SK-N-SH (cell line): ENCODE results near the gene FOXE3. TPM values are rescaled to one million over a fixed set of nuclear protein-coding genes. Genes with fewer than 3 reads are reported as not detected.

Source experiments
- CTCF ChIA-PET: fragments of 300-600, 350-600 bp; formaldehyde crosslinking; extraction: SDS; loops from one replicate; lab custom pipeline; 2021; lab: Yijun Ruan, JAX
- POLR2A ChIA-PET: fragments of 350-600 bp; sonication (Branson Sonifier 250); formaldehyde crosslinking; extraction: SDS; loops from one replicate; lab custom pipeline; 2020; ENCODE audit warnings: antibody characterized with exemption, inconsistent platforms; lab: Yijun Ruan, JAX
- DNase-seq: peaks from one replicate; pipeline ENCODE4 v3.0.0; 2012
- H2AFZ ChIP-seq: fragments of 200-600 bp; sonication (generic); 2 replicates; pipeline ENCODE4 v1.8.1; 2016; ENCODE audit warnings: antibody characterized with exemption, mild to moderate bottlenecking, low read depth
- H3F3A ChIP-seq: fragments of 200-600 bp; sonication (generic); replicated peaks from 2 replicates; pipeline ENCODE3; 2016; ENCODE audit warnings: antibody characterized with exemption, mild to moderate bottlenecking; ENCODE audit not compliant: insufficient read depth
- H3K27ac ChIP-seq, 2 experiments: fragments of 200-500 bp in 1 of 2; fragments of 200-600 bp in 1 of 2; sonication (Bioruptor generic) in 1 of 2; sonication (generic), shearing (Covaris generic) in 1 of 2; 2 replicates each; pipeline versions ENCODE4 v1.5.1 to v1.6.1; 2014 to 2016; ENCODE audit warnings: low read depth in 2 of 2, inconsistent platforms in 1 of 2, low read length in 1 of 2, mild to moderate bottlenecking in 1 of 2, mixed read lengths in 1 of 2
- H3K27me3 ChIP-seq: fragments of 200-600 bp; sonication (generic), shearing (Covaris generic); 2 replicates; pipeline ENCODE4 v1.6.1; 2016; ENCODE audit warnings: mixed run types; ENCODE audit not compliant: insufficient read depth
- H3K36me3 ChIP-seq, 2 experiments: fragments of 200-500 bp in 1 of 2; fragments of 200-600 bp in 1 of 2; sonication (Bioruptor generic) in 1 of 2; sonication (generic) in 1 of 2; replicated peaks in 1 of 2; 2 replicates each; pipeline versions ENCODE3 to v1.5.1; 2014 to 2016; ENCODE audit warnings: low read length in 1 of 2, mild to moderate bottlenecking in 1 of 2; ENCODE audit not compliant: insufficient read depth in 2 of 2, control insufficient read depth in 1 of 2
- H3K4me1 ChIP-seq, 2 experiments: fragments of 200-500 bp in 1 of 2; fragments of 200-600 bp in 1 of 2; sonication (Bioruptor generic) in 1 of 2; sonication (generic), shearing (Covaris generic) in 1 of 2; 2 replicates each; pipeline versions ENCODE4 v1.5.1 to v1.6.1; 2014 to 2016; ENCODE audit warnings: low read depth in 1 of 2, low read length in 1 of 2, mixed run types in 1 of 2; ENCODE audit not compliant: insufficient read depth in 2 of 2, control insufficient read depth in 1 of 2
- H3K4me2 ChIP-seq: fragments of 200-600 bp; sonication (generic), shearing (Covaris generic); 2 replicates; pipeline ENCODE4 v1.6.1; 2017; ENCODE audit warnings: mixed run types
- H3K4me3 ChIP-seq, 2 experiments: fragments of 200-500 bp in 1 of 2; fragments of 200-600 bp in 1 of 2; sonication (Bioruptor generic) in 1 of 2; sonication (generic), shearing (Covaris generic) in 1 of 2; 2 replicates each; pipeline versions ENCODE4 v1.5.1 to v1.8.1; 2014 to 2016; ENCODE audit warnings: low read depth in 2 of 2, inconsistent platforms in 1 of 2, low read length in 1 of 2, mild to moderate bottlenecking in 1 of 2, mixed read lengths in 1 of 2, moderate library complexity in 1 of 2
- H3K79me2 ChIP-seq: fragments of 200-600 bp; sonication (generic); 2 replicates; pipeline ENCODE4 v1.8.1; 2017; ENCODE audit warnings: mild to moderate bottlenecking; ENCODE audit not compliant: insufficient read depth
- H3K9ac ChIP-seq: fragments of 200-600 bp; sonication (generic); 2 replicates; pipeline ENCODE4 v1.6.1; 2017; ENCODE audit warnings: mixed run types
- H3K9me2 ChIP-seq: fragments of 200-600 bp; sonication (generic); 2 replicates; pipeline ENCODE4 v1.6.1; 2017; ENCODE audit warnings: mixed run types
- H3K9me3 ChIP-seq: fragments of 200-600 bp; sonication (generic); 2 replicates; pipeline ENCODE4 v1.6.1; 2017; ENCODE audit warnings: mixed run types, mild to moderate bottlenecking, moderate library complexity
- H4K20me1 ChIP-seq: fragments of 200-600 bp; sonication (generic); 2 replicates; pipeline ENCODE4 v1.6.1; 2017; ENCODE audit warnings: mild to moderate bottlenecking, mixed run types; ENCODE audit not compliant: insufficient read depth
- CHD2 ChIP-seq: fragments of 150-350 bp; IDR thresholded peaks from 2 replicates; pipeline ENCODE4 v1.6.1; 2018; ENCODE audit warnings: low read length; ENCODE audit not compliant: partially characterized antibody
- CTCF ChIP-seq: fragments of 200-600 bp; sonication (generic); IDR thresholded peaks from 2 replicates; pipeline ENCODE4 v1.6.1; 2017; ENCODE audit warnings: antibody characterized with exemption, mild to moderate bottlenecking, moderate library complexity
- ELF1 ChIP-seq: IDR thresholded peaks from 2 replicates; pipeline ENCODE4 v1.4.0; 2012
- MAX ChIP-seq: IDR thresholded peaks from 2 replicates; pipeline ENCODE4 v1.4.0; 2012; ENCODE audit warnings: low read depth
- NRF1 ChIP-seq: IDR thresholded peaks from 2 replicates; pipeline ENCODE4 v1.6.1; 2012; ENCODE audit warnings: low read depth, mild to moderate bottlenecking, low read length
- REST ChIP-seq: IDR thresholded peaks from 2 replicates; pipeline ENCODE4 v1.6.1; 2012; ENCODE audit warnings: mild to moderate bottlenecking, low read depth, low read length, moderate library complexity
- RXRA ChIP-seq: IDR thresholded peaks from 2 replicates; pipeline ENCODE4 v1.4.0; 2012; ENCODE audit warnings: low read depth, mild to moderate bottlenecking, borderline replicate concordance
- SMC3 ChIP-seq: IDR thresholded peaks from 2 replicates; pipeline ENCODE4 v1.6.1; 2012; ENCODE audit warnings: low read depth, low read length, improper control_type of control experiment
- TAF1 ChIP-seq: IDR thresholded peaks from 2 replicates; pipeline ENCODE4 v1.6.1; 2012; ENCODE audit warnings: low read depth, mild to moderate bottlenecking, low read length, moderate library complexity, borderline replicate concordance
- YY1 ChIP-seq: IDR thresholded peaks from 2 replicates; pipeline ENCODE4 v1.4.0; 2012; ENCODE audit warnings: low read depth, mild to moderate bottlenecking
- WGBS: methylation state at CpG from one replicate; pipeline ENCODE4 v1.1.6; 2017; ENCODE audit warnings: low lambda C conversion rate; 5-methylcytosine and 5-hydroxymethylcytosine counted together
- polyA plus RNA-seq, 3 experiments: library from polyadenylated mRNA; depleted of rRNA; stranded (reverse); fragments of >200 nt; gene quantifications; 2 replicates each; pipeline ENCODE4 v1.2.3, GENCODE V29; 2012

FOXE3 gene
- polyA plus RNA-seq, 1 of the 3 experiments (the other 2 are of a cell fraction): not detected

- no peaks in the 10 kb centered on the region for H3F3A ChIP-seq
- no peaks in the 10 kb centered on the region for H3K9me2 ChIP-seq
- ChIA-PET POLR2A (interaction anchor here (1.0 kb wide), 1 partner anchor 14 kb away, joined by 3 read pairs; no protein-coding TSS in a partner anchor), CTCF (interaction anchor here (0.7 to 7.9 kb wide), 18 partner anchors 11 to 278 kb away, joined by 3 to 94 read pairs (median 6); partner anchors contain the start of gene FOXD2)
- H3K27ac ChIP-seq: no peak overlapping the region
- no peak overlapping the region for H3K9ac ChIP-seq
- H3K4me1 ChIP-seq: peaks cover 0 to 3% of the 10 kb centered on the region in 2 experiments; a peak in 1 of 4 replicates
- H3K9me3 ChIP-seq: no peaks in the 10 kb centered on the region
- H3K79me2 ChIP-seq: no peaks in the 10 kb centered on the region
- TF ChIP-seq YY1 (no peak), SMC3 (no peak), CHD2 (no peak), ELF1 (no peak), CTCF (no peak), MAX (no peak), NRF1 (no peak), REST (no peak), RXRA (no peak), TAF1 (no peak)
- H4K20me1 ChIP-seq: no peaks in the 10 kb centered on the region
- H2AFZ ChIP-seq: no peak overlapping the region
- H3K4me3 ChIP-seq: no peak overlapping the region
- H3K36me3 ChIP-seq: no peaks in the 10 kb centered on the region
- 20% methylated on average over 4 of the region's 4 CpGs for WGBS
- H3K4me2 ChIP-seq: no peak overlapping the region
- H3K27me3 ChIP-seq: peaks cover 87% of the 10 kb centered on the region
- peak; percentile 21 for DNase-seq
Observed at GRCh38 chr1:47448462-47449222, 32.6 kb downstream of the FOXE3 start.
